HG03432 (cell line): ENCODE results near the gene TNFRSF18.

Experiments
- ATAC-seq: cut with Tn5 transposase; IDR thresholded peaks from one replicate; pipeline ENCODE4 v1.9.1; 2021; ENCODE audit warnings: mild to moderate bottlenecking, moderate library complexity; ENCODE audit not compliant: unreplicated experiment

Gene TNFRSF18

DNA sequence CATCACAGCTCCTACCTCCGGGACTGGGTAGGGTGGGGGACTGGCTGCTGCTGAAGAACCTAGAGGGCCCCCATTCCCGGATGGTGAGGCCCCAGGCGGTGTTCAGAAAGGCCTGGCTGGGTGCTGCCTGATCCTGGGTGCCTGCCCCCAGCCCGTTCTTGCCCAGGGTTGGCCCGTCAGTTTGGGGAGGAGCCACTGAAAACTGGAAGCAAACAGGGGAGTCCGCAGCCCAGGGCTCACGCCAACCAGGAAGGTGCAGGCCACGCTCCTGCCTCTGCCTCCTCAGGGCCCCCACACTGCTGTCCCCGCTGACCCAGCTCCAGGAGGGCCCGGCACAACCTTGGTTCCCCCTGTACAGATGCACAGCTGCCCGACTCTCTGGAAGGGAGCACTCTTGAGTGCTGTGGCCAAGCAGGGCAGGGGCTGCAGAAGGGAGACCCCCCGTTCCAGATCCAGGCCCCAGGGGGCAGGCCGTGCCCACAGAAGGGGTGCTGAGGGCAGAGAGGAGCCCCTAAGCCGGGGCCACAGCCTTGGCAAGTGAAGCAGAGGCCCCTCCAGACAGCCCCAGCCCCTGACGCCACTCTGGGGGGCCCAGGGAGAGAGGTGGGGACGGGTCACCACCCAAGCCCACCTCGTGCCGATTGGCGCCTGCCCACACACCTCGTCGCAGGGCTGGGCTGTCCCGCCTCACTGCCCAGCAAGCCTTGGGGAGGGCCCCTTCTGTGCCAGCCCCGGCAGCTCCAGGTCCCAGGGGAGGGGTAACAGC is 34.6 kb upstream of the TNFRSF18 start:
- ATAC-seq = no peak

- no peak for ATAC-seq
These were observed 33.9 kb upstream of the TNFRSF18 start for GRCh38 chr1:1240348-1240732.

GRCh38 chr1:1239614-1240347 is 33.4 kb upstream of the TNFRSF18 start:
- ATAC-seq = no peak

GRCh38 chr1:1239227-1239613 is 32.8 kb upstream of the TNFRSF18 start:
- ATAC-seq = no peak

DNA sequence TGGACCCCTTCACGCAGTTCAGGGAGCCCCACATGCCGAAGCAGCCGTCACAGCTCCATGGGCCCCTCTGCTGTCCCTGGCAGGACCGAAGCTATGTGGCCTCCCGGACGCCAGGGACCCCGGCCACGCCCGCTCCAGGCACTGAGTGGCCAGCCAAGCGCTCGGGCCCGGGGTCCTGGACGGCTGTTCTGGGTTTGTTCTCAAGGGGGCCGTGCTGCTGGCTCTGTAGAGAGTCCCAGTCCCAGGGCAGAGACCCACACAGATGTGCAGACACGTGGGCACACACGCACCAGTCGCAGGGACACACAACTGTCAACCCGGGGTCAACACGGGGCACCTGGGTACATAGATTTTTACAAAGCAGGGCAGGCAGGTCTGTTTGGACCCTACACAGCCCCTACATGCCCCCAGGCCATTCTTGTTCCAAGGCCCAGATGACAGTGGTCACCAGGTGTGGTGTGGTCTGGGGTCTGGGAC is 32.3 kb upstream of the TNFRSF18 start:
- ATAC-seq = no peak

GRCh38 chr1:1237874-1238701 is 31.7 kb upstream of the TNFRSF18 start:
- ATAC-seq = no peak

GRCh38 chr1:1236945-1237873 is 30.8 kb upstream of the TNFRSF18 start:
- ATAC-seq = no peak

DNA sequence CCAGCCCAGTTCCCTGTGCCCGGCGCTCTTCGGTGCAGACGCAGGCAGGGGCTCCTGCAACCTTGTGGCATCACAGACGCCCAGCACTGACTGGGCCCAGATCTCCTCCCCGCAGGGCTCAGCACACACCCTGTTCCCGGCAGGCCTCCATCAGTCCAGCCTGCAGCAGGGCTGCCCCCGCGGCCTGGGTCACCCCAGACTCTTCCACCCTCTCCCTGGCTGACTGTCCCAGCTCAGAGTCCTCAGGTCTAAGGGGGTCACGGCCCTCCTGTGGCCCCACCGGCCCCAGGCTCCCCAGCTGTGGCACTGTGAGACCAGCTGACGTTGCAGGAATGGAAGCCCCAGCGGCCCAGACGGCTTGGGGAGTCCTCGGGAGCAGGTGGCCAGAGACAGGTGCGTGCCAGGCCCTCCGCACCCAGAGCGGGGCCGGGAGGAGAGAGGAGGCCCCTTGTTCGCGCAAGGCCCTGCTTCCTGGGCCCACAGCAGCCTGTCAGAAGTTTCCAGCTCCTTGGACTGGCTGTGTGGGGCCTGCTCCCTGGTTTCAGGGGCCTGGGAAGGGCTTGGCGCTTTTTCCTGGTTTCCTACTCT is 29.9 kb upstream of the TNFRSF18 start:
- no peak for ATAC-seq

DNA sequence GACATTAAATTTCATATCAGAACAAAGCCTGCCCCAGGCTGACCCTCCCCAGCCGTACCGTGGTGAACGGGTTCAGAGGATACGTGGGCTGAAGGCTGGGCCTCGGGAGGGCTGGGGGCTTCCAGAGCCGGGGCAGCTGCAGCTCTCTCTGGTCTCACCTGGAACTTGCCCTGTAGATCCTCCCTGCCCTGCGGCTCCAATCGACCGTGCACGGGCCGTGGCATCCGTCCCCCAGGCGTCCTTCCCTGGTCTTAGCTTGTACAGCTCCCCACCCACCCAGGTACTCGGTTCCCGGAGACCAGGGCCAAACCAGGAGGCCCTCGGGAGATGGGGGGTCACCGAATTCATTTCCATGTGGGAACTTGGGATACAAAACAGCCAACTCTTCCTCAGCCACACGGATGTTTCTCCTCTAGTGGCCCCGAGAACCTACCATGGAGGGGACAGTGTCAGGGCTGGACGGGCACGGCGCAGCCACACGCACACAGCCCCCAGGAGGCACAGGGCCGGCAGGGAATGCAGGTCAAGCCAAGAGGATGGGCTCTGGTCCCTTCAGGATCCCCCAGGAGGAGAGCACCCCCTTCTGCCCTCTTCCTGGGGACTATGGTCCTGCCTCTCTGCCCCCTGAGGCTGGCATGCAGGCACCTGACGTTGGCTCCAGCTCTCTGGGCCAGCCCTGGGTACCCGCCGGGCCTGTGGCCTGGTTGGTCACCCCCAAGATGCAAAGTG is 28.8 kb upstream of the TNFRSF18 start:
- no peak for ATAC-seq

- ATAC-seq = no peak
These were observed 27.9 kb upstream of the TNFRSF18 start for GRCh38 chr1:1234180-1234808.

GRCh38 chr1:1233567-1233892 is 27.1 kb upstream of the TNFRSF18 start:
- ATAC-seq = no peak

DNA sequence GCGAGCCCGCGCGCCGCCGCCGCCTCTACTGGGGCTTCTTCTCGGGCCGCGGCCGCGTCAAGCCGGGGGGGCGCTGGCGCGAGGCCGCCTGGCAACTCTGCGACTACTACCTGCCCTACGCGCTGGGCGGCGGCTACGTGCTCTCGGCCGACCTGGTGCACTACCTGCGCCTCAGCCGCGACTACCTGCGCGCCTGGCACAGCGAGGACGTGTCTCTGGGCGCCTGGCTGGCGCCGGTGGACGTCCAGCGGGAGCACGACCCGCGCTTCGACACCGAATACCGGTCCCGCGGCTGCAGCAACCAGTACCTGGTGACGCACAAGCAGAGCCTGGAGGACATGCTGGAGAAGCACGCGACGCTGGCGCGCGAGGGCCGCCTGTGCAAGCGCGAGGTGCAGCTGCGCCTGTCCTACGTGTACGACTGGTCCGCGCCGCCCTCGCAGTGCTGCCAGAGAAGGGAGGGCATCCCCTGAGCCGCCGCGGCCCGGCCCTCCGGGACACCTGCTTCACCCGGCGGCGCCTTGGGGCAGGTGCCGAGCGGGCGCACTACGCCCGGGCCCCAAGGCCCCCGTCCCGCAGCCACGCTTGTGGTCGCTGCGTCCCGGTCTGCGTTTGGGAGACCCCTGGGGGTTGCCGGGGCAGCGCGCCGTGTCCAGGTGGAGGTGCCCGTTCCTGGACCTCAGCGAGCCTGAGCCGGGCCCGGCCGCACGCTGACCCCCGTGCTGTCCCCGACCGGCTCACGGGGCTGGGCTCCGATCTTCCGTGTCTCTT is 26.6 kb upstream of the TNFRSF18 start:
- no peak for ATAC-seq

GRCh38 chr1:1232208-1232795 is 25.9 kb upstream of the TNFRSF18 start, which contains the start of gene B3GALT6:
B3GALT6 (plus strand) TSS chr1:1232237; CDS start chr1:1232279, 42 bp downstream.
- ATAC-seq = peak; percentile 6

GRCh38 chr1:1231400-1232207 is 25.2 kb upstream of the TNFRSF18 start, which contains the start of gene SDF4:
SDF4 (minus strand) TSS chr1:1232001; CDS start chr1:1228772, 3,229 bp downstream.
- peak; percentile 89 for ATAC-seq

- no peak for ATAC-seq
These were observed 24.4 kb upstream of the TNFRSF18 start for GRCh38 chr1:1230656-1231399.

- no peak for ATAC-seq
These were observed 23.4 kb upstream of the TNFRSF18 start for GRCh38 chr1:1229770-1230169.
